Activated CD4-positive, alpha-beta memory T cell treated with anti-CD3 and anti-CD28 coated beads for 36 hours (primary cell): Measurements from ENCODE around the gene CUEDC2. TPM values are rescaled to one million over a fixed set of nuclear protein-coding genes. Genes with fewer than 3 reads are reported as not detected.
A peak's percentile ranks its signal among the peaks of the same experiment; 100 is the strongest.
"Not testable (repeated sequence)": the region's sequence is repeated elsewhere in the genome, so short reads cannot be mapped to it uniquely, and the experiment has no call there.

Source experiments
- CTCF ChIA-PET: fragments of 350-600 bp; sonication (Branson Sonifier 250); formaldehyde crosslinking; loops from one replicate; lab custom pipeline; 2021; ENCODE audit warnings: antibody characterized with exemption, inconsistent platforms; lab: Charles Lee
- POLR2A ChIA-PET: fragments of 350-600 bp; sonication (Branson Sonifier 250); formaldehyde crosslinking; loops from one replicate; lab custom pipeline; 2021; ENCODE audit warnings: antibody characterized with exemption; lab: Charles Lee
- DNase-seq: peaks from one replicate; pipeline ENCODE4 v3.0.0-alpha.2; 2020
- H3K27ac Mint-ChIP-seq: one replicate; pipeline ENCODE4 v1.8.0; 2021; ENCODE audit warnings: mixed read lengths
- H3K27me3 Mint-ChIP-seq: one replicate; pipeline ENCODE4 v1.8.0; 2021; ENCODE audit warnings: mixed read lengths
- H3K36me3 Mint-ChIP-seq: one replicate; pipeline ENCODE4 v1.8.0; 2021; ENCODE audit warnings: mixed read lengths
- H3K4me1 Mint-ChIP-seq: one replicate; pipeline ENCODE4 v1.8.0; 2021; ENCODE audit warnings: low read depth, mixed read lengths
- H3K4me3 Mint-ChIP-seq: one replicate; pipeline ENCODE4 v1.8.0; 2021; ENCODE audit warnings: mild to moderate bottlenecking, mixed read lengths
- H3K9me3 Mint-ChIP-seq: one replicate; pipeline ENCODE4 v1.8.0; 2021; ENCODE audit warnings: mixed read lengths
- intact Hi-C: fragments of 100-400 bp; cut with micrococcal nuclease; formaldehyde crosslinking; loops from one replicate; pipeline ENCODE4 v1.15.1; 2023
- total RNA-seq, 2 experiments: library from RNA; stranded (reverse); gene quantifications; one replicate each; pipeline ENCODE4 v1.2.3, GENCODE V29; 2021

The CUEDC2 gene
- total RNA-seq, 2 experiments from 2014 or later = 68.6 to 68.9 TPM

GRCh38 chr10:102467318-102467717, 34.9 kb upstream of the CUEDC2 start:
- H3K36me3 Mint-ChIP-seq = no peaks in the 10 kb centered on the region
- H3K27me3 Mint-ChIP-seq = no peaks in the 10 kb centered on the region
- DNase-seq = no peak
- H3K4me3 Mint-ChIP-seq = no peak overlapping the region
- H3K9me3 Mint-ChIP-seq = no peaks in the 10 kb centered on the region
- intact Hi-C loops = no loop called here
- POLR2A ChIA-PET = no interaction called here
- CTCF ChIA-PET = no interaction called here
- H3K27ac Mint-ChIP-seq = no peak overlapping the region
- peaks cover 8% of the 10 kb centered on the region for H3K4me1 Mint-ChIP-seq

- Mint-ChIP-seq H3K36me3 (no peaks in the 10 kb centered on the region), H3K27ac (no peak overlapping the region), H3K27me3 (no peaks in the 10 kb centered on the region), H3K4me1 (peaks cover 23% of the 10 kb centered on the region), H3K4me3 (no peak overlapping the region), H3K9me3 (no peaks in the 10 kb centered on the region)
- intact Hi-C loops = no loop called here
- DNase-seq = no peak
- ChIA-PET POLR2A (no interaction called here), CTCF (interaction anchor here (1.0 to 1.2 kb wide), 2 partner anchors 13 to 14 kb away, joined by 4 to 6 read pairs; no protein-coding TSS in a partner anchor)
Measured at GRCh38 chr10:102465466-102465865, 33.1 kb upstream of the CUEDC2 start.

DNA sequence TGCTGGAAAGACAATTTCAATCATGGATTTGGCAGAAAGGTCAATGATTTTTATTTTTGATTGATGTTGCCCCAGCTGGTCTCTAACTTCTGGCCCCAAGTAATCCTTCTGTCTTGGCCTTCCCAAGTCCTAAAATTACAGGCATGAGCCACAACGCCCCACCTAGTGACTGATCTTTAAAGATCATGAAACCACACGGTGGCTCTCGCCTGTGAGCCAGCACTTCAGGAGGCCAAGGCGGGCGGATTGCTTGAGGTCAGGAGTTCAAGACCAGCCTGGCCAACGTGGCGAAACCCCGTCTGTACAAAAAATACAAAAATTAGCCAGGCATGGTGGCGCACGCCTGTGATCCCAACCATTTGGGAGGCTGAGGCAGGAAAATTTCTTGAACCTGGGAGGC, 31.6 kb upstream of the CUEDC2 start:
- POLR2A ChIA-PET = interaction anchor here (0.6 kb wide), 1 partner anchor 1949 kb away, joined by 3 read pairs; no protein-coding TSS in a partner anchor
- CTCF ChIA-PET = interaction anchor here (0.6 to 4.4 kb wide), 4 partner anchors 12 to 120 kb away, joined by 3 to 22 read pairs (median 3); partner anchors contain the start of gene C10orf95
- H3K36me3 Mint-ChIP-seq = no peaks in the 10 kb centered on the region
- DNase-seq = no peak
- intact Hi-C loops = no loop called here
- H3K27me3 Mint-ChIP-seq = no peaks in the 10 kb centered on the region
- no peaks in the 10 kb centered on the region for H3K9me3 Mint-ChIP-seq
- H3K27ac Mint-ChIP-seq = no peak overlapping the region
- H3K4me3 Mint-ChIP-seq = no peak overlapping the region
- H3K4me1 Mint-ChIP-seq = peaks cover 23% of the 10 kb centered on the region

DNA sequence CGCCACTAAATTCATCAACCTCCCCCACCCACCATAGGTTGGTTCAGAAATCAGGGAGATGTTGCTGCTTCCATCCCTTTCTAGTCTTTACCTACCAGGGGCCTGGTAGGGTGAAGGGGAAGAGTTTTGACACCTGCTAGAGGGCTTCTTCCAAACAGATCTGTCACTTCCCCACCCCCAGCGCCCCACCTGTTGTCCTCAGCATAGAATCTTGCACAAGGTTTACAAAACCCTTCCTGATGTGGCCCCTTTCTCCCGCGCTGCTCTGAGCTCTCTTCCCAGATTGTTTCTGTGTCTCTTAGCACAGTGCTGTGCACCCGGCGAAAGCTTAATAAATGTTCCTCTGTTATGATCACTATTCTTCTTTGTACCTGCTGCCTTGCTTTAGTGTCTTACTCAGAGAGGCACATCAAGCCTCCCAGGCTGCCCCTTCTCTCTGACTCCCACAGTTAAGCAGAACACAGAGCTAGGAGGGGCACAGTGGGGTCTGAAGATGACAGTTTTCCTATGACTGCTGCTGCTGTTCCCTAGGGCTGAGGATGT, 30.2 kb upstream of the CUEDC2 start:
- CTCF ChIA-PET = interaction anchor here (0.9 to 4.4 kb wide), 8 partner anchors 11 to 621 kb away, joined by 3 to 26 read pairs (median 10); partner anchors contain the start of genes C10orf95 and FBXL15
- POLR2A ChIA-PET = interaction anchor here (0.9 to 2.8 kb wide), 5 partner anchors 12 to 111 kb away, joined by 3 to 33 read pairs (median 5); partner anchors contain the start of genes C10orf95 and NFKB2
- Mint-ChIP-seq H3K4me1 (peaks cover 23% of the 10 kb centered on the region), H3K27me3 (no peaks in the 10 kb centered on the region), H3K27ac (no peak overlapping the region), H3K36me3 (peaks cover 2% of the 10 kb centered on the region), H3K9me3 (no peaks in the 10 kb centered on the region), H3K4me3 (no peak overlapping the region)
- intact Hi-C loops = no loop called here
- DNase-seq = no peak

- Mint-ChIP-seq H3K4me1 (peaks cover 23% of the 10 kb centered on the region), H3K27me3 (no peaks in the 10 kb centered on the region), H3K36me3 (peaks cover 2% of the 10 kb centered on the region), H3K4me3 (peak overlapping the region; percentile 82), H3K9me3 (no peaks in the 10 kb centered on the region), H3K27ac (peak overlapping the region; percentile 47)
- intact Hi-C loops = loop anchor here (1.0 kb wide), 1 partner anchor 42 kb away; the partner anchor contains the start of gene SUFU
- POLR2A ChIA-PET = interaction anchor here (1.0 to 2.8 kb wide), 7 partner anchors 9 to 110 kb away, joined by 3 to 33 read pairs (median 5); partner anchors contain the start of genes C10orf95, CUEDC2, FBXL15 and NFKB2
- CTCF ChIA-PET = interaction anchor here (0.8 to 4.4 kb wide), 14 partner anchors 10 to 620 kb away, joined by 3 to 26 read pairs (median 6); partner anchors contain the start of genes C10orf95 and FBXL15
- DNase-seq = peak; percentile 95
Measured at GRCh38 chr10:102461187-102462054, 29.0 kb upstream of the CUEDC2 start.

GRCh38 chr10:102460836-102461186, 28.4 kb upstream of the CUEDC2 start:
- peak; percentile 24 for DNase-seq
- intact Hi-C loops = loop anchor here (1.0 kb wide), 1 partner anchor 42 kb away; the partner anchor contains the start of gene SUFU
- ChIA-PET CTCF (interaction anchor here (1.1 to 4.4 kb wide), 7 partner anchors 9 to 123 kb away, joined by 3 to 26 read pairs (median 9); partner anchors contain the start of genes C10orf95 and FBXL15), POLR2A (interaction anchor here (1.1 to 2.8 kb wide), 5 partner anchors 8 to 66 kb away, joined by 3 to 33 read pairs (median 5); partner anchors contain the start of genes C10orf95, FBXL15 and NFKB2)
- peaks cover 2% of the 10 kb centered on the region for H3K36me3 Mint-ChIP-seq
- peak overlapping the region; percentile 82 for H3K4me3 Mint-ChIP-seq
- peaks cover 23% of the 10 kb centered on the region for H3K4me1 Mint-ChIP-seq
- no peaks in the 10 kb centered on the region for H3K27me3 Mint-ChIP-seq
- H3K27ac Mint-ChIP-seq = peak overlapping the region; percentile 47
- H3K9me3 Mint-ChIP-seq = no peaks in the 10 kb centered on the region

GRCh38 chr10:102458656-102459055, 26.3 kb upstream of the CUEDC2 start:
- Mint-ChIP-seq H3K4me1 (peaks cover 24% of the 10 kb centered on the region), H3K4me3 (no peak overlapping the region), H3K36me3 (peaks cover 6% of the 10 kb centered on the region), H3K27me3 (no peaks in the 10 kb centered on the region), H3K9me3 (no peaks in the 10 kb centered on the region), H3K27ac (no peak overlapping the region)
- no peak for DNase-seq
- POLR2A ChIA-PET = interaction anchor here (0.5 to 0.8 kb wide), 3 partner anchors 15 to 113 kb away, joined by 3 read pairs; no protein-coding TSS in a partner anchor
- intact Hi-C loops = loop anchor here (10.0 kb wide), 1 partner anchor 736 kb away; the partner anchor contains the start of gene NT5C2
- CTCF ChIA-PET = no interaction called here

DNA sequence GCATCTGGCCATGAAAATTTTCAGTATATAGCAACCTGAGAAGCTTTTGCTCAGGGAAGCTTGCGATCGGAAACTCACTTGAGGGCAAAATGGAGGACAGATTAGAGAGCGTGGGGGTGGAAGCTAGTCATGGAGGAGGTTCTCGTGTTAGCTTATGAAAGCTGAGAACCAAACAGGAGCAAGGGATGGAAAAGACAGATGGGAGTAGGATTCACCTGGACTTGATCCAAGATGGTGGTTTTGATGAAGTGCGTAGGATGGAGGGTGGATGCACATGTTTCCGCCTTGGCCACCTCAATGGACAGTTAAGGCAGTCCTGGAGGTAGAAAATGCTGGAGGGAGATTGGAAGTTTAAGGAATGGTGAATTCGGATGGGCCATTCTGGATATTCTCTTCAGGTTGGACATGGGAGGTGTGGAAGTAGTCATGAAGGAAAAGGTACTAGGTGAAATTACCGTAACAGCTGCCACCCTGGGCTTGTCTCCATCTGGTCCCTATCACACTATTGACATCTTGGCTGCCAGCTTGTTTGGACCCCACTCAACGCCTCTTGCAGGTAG, 25.3 kb upstream of the CUEDC2 start:
- POLR2A ChIA-PET = no interaction called here
- no peak overlapping the region for H3K27ac Mint-ChIP-seq
- intact Hi-C loops = loop anchor here (10.0 kb wide), 1 partner anchor 737 kb away; the partner anchor contains the start of gene NT5C2

GRCh38 chr10:102455893-102456471, 23.6 kb upstream of the CUEDC2 start:
- POLR2A ChIA-PET = interaction anchor here (0.6 kb wide), 1 partner anchor 58 kb away, joined by 4 read pairs; no protein-coding TSS in a partner anchor
- H3K9me3 Mint-ChIP-seq = no peaks in the 10 kb centered on the region
- H3K27me3 Mint-ChIP-seq = no peaks in the 10 kb centered on the region
- DNase-seq = no peak
- CTCF ChIA-PET = interaction anchor here (1.8 kb wide), 1 partner anchor 23 kb away, joined by 4 read pairs; no protein-coding TSS in a partner anchor
- H3K4me3 Mint-ChIP-seq = no peak overlapping the region
- peaks cover 15% of the 10 kb centered on the region for H3K36me3 Mint-ChIP-seq
- intact Hi-C loops = loop anchor here (10.0 kb wide), 1 partner anchor 739 kb away; the partner anchor contains the start of gene NT5C2
- H3K27ac Mint-ChIP-seq = peak overlapping the region; percentile 8
- H3K4me1 Mint-ChIP-seq = peaks cover 31% of the 10 kb centered on the region

More for the DNA sequence above, 25.3 kb upstream of the CUEDC2 start:
- Mint-ChIP-seq H3K27me3 (no peaks in the 10 kb centered on the region), H3K4me3 (no peak overlapping the region), H3K4me1 (peaks cover 30% of the 10 kb centered on the region), H3K9me3 (no peaks in the 10 kb centered on the region), H3K36me3 (peaks cover 11% of the 10 kb centered on the region)
- CTCF ChIA-PET = no interaction called here
- no peak for DNase-seq

DNA sequence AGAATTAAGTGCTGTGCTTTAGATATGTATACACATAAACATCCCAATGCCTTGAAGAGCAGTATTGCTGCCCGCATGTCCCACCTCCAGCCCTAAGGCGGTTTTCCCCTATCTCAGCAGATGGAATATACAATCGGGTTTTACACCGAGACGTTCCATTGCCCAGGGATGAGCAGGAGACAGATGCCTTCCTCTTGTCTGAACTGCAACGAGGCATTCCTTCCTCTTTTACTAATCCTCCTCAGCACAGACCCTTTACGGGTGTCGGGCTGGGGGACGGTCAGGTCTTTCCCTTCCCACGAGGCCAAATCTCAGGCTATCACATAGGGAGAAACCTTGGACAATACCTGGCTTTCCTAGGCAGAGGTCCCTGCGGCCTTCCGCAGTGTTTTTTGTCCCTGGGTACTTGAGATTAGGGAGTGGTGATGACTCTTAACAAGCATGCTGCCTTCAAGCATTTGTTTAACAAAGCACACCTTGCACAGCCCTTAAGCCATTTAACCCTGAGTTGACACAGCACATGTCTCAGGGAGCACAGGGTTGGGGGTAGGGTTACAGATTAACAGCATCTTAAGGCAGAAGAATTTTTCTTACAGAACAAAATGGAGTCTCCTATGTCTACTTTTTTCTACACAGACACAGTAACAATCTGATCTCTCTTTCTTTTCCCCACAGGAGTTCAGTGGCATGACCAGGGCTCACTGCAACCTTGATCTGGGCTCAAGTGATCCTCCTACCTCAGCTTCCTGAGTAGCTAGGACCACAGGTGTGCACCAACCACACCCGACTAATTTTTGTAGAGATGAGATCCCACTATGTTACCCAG, 22.5 kb upstream of the CUEDC2 start:
- POLR2A ChIA-PET, H3K4me3 Mint-ChIP-seq, CTCF ChIA-PET, DNase-seq, H3K9me3 Mint-ChIP-seq, H3K27me3 Mint-ChIP-seq: not testable (repeated sequence)
- H3K4me1 Mint-ChIP-seq = peaks cover 26% of the 10 kb centered on the region
- peaks cover 15% of the 10 kb centered on the region for H3K36me3 Mint-ChIP-seq
- intact Hi-C loops = loop anchor here (10.0 kb wide), 1 partner anchor 740 kb away; the partner anchor contains the start of gene NT5C2
- peak overlapping the region; percentile 58 for H3K27ac Mint-ChIP-seq
